ENCODE data around the gene OR5T3.
"Not testable (repeated sequence)": the region's sequence is repeated elsewhere in the genome, so short reads cannot be mapped to it uniquely, and the experiment has no call there.

Gene OR5T3

DNA sequence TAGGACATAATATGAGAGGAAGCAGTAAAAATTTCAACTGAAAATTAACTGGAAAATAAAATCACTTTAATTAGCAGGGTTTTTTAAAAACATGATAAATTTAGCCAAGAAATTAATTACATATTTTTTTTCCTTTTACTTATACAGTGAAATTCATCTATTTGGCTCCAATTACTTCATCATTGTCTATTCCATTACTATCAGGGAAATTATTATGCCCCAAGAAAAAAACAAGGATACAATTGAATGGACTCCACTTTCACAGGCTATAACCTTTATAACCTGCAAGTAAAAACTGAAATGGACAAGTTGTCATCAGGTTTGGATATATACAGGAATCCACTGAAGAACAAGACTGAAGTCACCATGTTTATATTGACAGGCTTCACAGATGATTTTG lies at the start of gene OR5T3:
Gene OR5T3, plus strand, starts transcription at position 301 of the 400 bp plus-strand sequence. Its CDS starts 0 bp downstream, at position 301.
- peaks cover 14% of the 10 kb centered on the region for H3K9me3 Mint-ChIP-seq
- H3K27me3 Mint-ChIP-seq: no peaks in the 10 kb centered on the region
- H3K4me1 Mint-ChIP-seq: no peaks in the 10 kb centered on the region
- H3K4me3 Mint-ChIP-seq: no peak within 1 kb of the TSS
- H3K36me3 Mint-ChIP-seq: no peaks in the 10 kb centered on the region
- no peak within 1 kb of the TSS for H3K27ac Mint-ChIP-seq

DNA sequence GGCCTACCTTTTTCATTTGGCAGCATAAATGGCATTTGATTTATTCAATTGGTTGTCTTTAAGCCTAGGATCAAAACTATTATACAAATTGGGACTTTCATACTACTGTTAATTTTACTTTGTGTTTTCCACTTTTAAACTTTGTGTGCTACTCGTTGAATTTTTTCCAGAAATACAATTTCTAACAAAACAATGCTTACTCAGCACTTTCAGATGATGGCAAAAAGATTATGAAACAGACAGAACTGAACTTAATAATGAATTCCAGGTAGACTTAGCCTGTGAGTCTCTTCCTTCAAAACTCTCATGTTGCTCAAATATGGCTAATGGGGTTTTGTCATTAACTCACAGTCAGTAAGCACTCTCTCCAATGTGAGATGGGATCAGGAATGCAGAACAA lies 44.3 kb upstream of the OR5T3 start:
- no peaks in the 10 kb centered on the region for H3K27me3 Mint-ChIP-seq
- no peaks in the 10 kb centered on the region for H3K4me1 Mint-ChIP-seq
- no peak overlapping the region for H3K4me3 Mint-ChIP-seq
- no peaks in the 10 kb centered on the region for H3K36me3 Mint-ChIP-seq
- H3K9me3 Mint-ChIP-seq: peaks cover 11% of the 10 kb centered on the region
- H3K27ac Mint-ChIP-seq: no peak overlapping the region

GRCh38 chr11:56214537-56214936 lies 37.5 kb upstream of the OR5T3 start:
- no peak overlapping the region for H3K4me3 Mint-ChIP-seq

DNA sequence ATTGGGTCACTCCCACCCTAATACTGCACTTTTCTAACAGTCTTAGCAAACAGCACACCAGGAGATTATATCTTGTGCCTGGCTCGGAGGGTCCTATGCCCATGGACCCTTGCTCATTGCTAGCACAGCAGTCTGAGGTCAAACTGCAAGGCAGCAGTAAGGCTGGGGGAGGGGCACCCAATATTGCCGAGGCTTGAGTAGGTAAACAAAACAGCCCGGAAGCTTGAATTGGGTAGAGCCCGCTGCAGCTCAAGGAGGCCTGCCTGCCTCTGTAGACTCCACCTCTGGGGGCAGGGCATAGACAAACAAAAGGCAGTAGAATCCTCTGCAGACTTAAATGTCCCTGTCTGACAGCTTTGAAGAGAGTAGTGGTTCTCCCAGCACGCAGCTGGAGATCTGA lies 32.3 kb upstream of the OR5T3 start:
- H3K27ac Mint-ChIP-seq, H3K9me3 Mint-ChIP-seq, H3K4me3 Mint-ChIP-seq, H3K27me3 Mint-ChIP-seq, H3K4me1 Mint-ChIP-seq, H3K36me3 Mint-ChIP-seq: not testable (repeated sequence)

More at GRCh38 chr11:56214537-56214936, 37.5 kb upstream of the OR5T3 start:
- H3K36me3 Mint-ChIP-seq: no peaks in the 10 kb centered on the region
- peaks cover 5% of the 10 kb centered on the region for H3K9me3 Mint-ChIP-seq
- H3K4me1 Mint-ChIP-seq: no peaks in the 10 kb centered on the region
- no peak overlapping the region for H3K27ac Mint-ChIP-seq
- no peaks in the 10 kb centered on the region for H3K27me3 Mint-ChIP-seq

DNA sequence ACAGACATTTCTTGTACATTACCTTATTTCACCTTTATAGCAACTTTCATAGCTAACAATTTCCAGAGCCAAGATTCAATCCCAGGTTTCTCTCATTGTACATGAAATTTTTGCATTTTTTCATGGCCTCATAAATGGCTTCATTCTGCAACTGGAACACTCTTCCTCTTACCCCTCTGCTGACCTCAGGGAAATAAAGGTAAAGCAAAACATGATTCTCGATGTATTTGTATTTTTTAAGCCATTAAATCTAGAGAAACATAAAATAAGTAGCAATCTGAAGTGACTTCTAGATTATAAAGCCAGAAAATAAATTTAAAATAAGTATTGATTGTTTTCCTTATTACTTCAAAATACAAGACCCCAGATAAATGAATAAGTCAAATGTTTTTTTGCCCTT lies 17.9 kb upstream of the OR5T3 start, which contains the start of gene OR5T2:
Gene OR5T2, minus strand, starts transcription at position 101 of the 400 bp plus-strand sequence. CDS start 1,193 bp downstream, outside the sequence.
- Mint-ChIP-seq H3K9me3 (no peaks in the 10 kb centered on the region), H3K27me3 (no peaks in the 10 kb centered on the region), H3K27ac (no peak within 1 kb of the TSS), H3K36me3 (no peaks in the 10 kb centered on the region), H3K4me3 (no peak within 1 kb of the TSS), H3K4me1 (no peaks in the 10 kb centered on the region)

GRCh38 chr11:56271092-56271491 lies 19.0 kb downstream of the OR5T3 start:
- Mint-ChIP-seq H3K9me3 (peaks cover 15% of the 10 kb centered on the region), H3K4me1 (no peaks in the 10 kb centered on the region), H3K27ac (no peak overlapping the region), H3K36me3 (no peaks in the 10 kb centered on the region), H3K27me3 (no peaks in the 10 kb centered on the region), H3K4me3 (no peak overlapping the region)

DNA sequence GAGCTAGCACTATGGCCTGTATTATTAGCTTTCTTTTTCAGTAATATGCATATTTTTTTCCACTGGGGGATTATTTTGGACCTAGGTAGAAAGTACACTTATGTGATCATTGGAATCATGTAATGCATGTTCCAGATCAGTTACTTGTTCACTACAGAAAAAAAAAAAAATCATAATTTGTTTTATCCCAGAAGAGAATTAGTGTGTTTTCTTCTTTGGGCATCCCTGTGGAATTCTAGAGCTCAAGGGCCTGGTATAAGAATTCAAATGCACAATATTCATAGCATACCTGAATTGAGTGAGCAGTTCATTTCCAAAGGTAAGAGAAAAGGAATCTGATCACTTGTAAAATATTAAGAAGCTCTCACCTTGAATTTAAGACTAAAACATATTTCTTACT lies 21.8 kb downstream of the OR5T3 start, which contains the start of gene OR5T1:
Gene OR5T1, plus strand, starts transcription at position 301 of the 400 bp plus-strand sequence. CDS start 1,485 bp downstream, outside the sequence.
- H3K27ac Mint-ChIP-seq: no peak within 1 kb of the TSS
- H3K4me1 Mint-ChIP-seq: no peaks in the 10 kb centered on the region
- no peak within 1 kb of the TSS for H3K4me3 Mint-ChIP-seq
- peaks cover 6% of the 10 kb centered on the region for H3K9me3 Mint-ChIP-seq
- no peaks in the 10 kb centered on the region for H3K27me3 Mint-ChIP-seq
- H3K36me3 Mint-ChIP-seq: no peaks in the 10 kb centered on the region

- H3K36me3 Mint-ChIP-seq: no peaks in the 10 kb centered on the region
- H3K27me3 Mint-ChIP-seq: no peaks in the 10 kb centered on the region
- H3K9me3 Mint-ChIP-seq: peaks cover 22% of the 10 kb centered on the region
- H3K4me1 Mint-ChIP-seq: no peaks in the 10 kb centered on the region
- H3K27ac Mint-ChIP-seq: no peak within 1 kb of the TSS
- no peak within 1 kb of the TSS for H3K4me3 Mint-ChIP-seq
Measured at GRCh38 chr11:56292154-56292553, 40.1 kb downstream of the OR5T3 start, which contains the start of gene OR8H1. Gene OR8H1, minus strand, starts transcription at chr11:56292254. Its CDS starts 1,192 bp downstream, at chr11:56291062.

- H3K9me3 Mint-ChIP-seq: peaks cover 12% of the 10 kb centered on the region
- H3K27me3 Mint-ChIP-seq: no peaks in the 10 kb centered on the region
- no peaks in the 10 kb centered on the region for H3K36me3 Mint-ChIP-seq
- H3K4me1 Mint-ChIP-seq: no peaks in the 10 kb centered on the region
- no peak overlapping the region for H3K4me3 Mint-ChIP-seq
- no peak overlapping the region for H3K27ac Mint-ChIP-seq
Measured at GRCh38 chr11:56296898-56297297, 44.8 kb downstream of the OR5T3 start.

Measured in activated naive CD4-positive, alpha-beta T cell treated with anti-CD3 and anti-CD28 coated beads, Interleukin-2, amount 50 U/mL, for 24 hours (primary cell).